DOHH2 (cell line): Measurements from ENCODE around the gene STRAP.
"Not testable (repeated sequence)": the region's sequence is repeated elsewhere in the genome, so short reads cannot be mapped to it uniquely, and the experiment has no call there.

Experiments used
- CTCF ChIP-seq: fragments of 200-600 bp; sonication (generic); IDR thresholded peaks from one replicate; pipeline ENCODE4 v1.5.1; 2014; ENCODE audit warnings: antibody characterized with exemption, mild to moderate bottlenecking, low read depth, low read length; ENCODE audit not compliant: poor library complexity, severe bottlenecking
- EZH2phosphoT487 ChIP-seq: fragments of 200-600 bp; sonication (generic); IDR thresholded peaks from 2 replicates; pipeline ENCODE4 v1.6.1; 2017; ENCODE audit warnings: borderline replicate concordance, mild to moderate bottlenecking, antibody characterized with exemption, low read length, moderate library complexity, mixed read lengths

- TF ChIP-seq CTCF, EZH2phosphoT487: not testable (repeated sequence)
These were observed 7.5 kb upstream of the STRAP start for GRCh38 chr12:15874556-15875145.
